ENCODE measurements around the gene PDLIM7.

The PDLIM7 gene

DNA sequence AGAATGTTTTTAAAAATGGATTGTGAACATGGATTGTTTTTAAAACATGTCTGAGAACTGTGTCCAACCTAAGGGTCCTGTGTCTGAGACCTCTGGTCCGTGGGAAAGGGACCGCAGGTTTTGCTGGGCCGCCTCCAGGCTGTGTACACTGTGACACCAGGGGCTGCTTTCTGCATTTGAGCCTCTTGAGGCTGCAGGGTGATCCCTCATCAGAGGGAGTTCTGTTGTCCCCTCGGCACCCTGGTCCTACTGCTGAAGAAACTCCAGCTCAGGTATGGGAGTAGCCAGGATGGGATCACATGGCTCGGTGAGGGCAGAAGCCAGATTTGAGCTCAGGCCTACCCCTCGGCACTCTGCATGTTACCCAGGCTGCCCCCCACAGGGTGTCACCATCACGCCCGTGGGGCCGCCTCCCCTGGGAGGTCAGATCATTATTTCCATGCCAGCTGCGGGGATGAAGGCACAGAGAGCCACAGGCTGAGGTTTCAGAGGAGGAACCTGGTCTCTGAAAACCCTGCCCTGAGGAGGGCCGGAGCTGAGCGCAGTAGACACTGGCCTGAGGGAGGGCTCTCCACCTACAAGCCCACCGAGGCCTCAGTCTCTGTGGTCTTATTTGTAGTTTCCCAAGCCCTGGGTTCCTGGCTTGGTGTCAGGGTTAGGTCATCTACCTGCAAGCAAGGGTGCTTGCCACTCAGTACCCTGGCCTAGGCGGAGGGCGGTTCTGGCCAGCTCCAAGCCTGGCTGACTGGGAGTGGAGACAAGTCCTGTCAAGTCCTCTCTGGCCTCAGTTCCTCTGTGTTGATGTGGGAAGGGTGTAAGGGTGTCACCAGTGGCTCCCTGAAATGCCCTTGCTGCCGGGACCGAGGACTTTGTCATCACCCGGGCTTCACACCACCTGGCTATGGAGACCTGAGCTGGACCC, 48.0 kb downstream of the PDLIM7 start:
- Histone ChIP-seq H3K4me2 (ENCODE audit: low read depth, low read length) (no peak overlapping the region), H3K27ac (ENCODE audit: low read length) (no peak overlapping the region), H3K36me3 (replicated peaks; ENCODE audit: insufficient read depth, low read length) (no peaks in the 10 kb centered on the region), H3K9me2 (replicated peaks; ENCODE audit: insufficient read depth, low read length) (no peaks in the 10 kb centered on the region), H3K27me3 (replicated peaks; ENCODE audit: insufficient read depth, low read length) (no peaks in the 10 kb centered on the region), H2AFZ (ENCODE audit: low read length) (no peak overlapping the region), H4K20me1 (ENCODE audit: insufficient read depth, low read length) (no peaks in the 10 kb centered on the region), H3K4me3 (ENCODE audit: low read length) (no peak overlapping the region), H3F3A (ENCODE audit: insufficient read depth, low read length) (peaks cover 21% of the 10 kb centered on the region), H3K79me2 (ENCODE audit: low read length) (no peaks in the 10 kb centered on the region; the same call in 1 of the 2 replicates), H3K9ac (ENCODE audit: low read length) (no peak overlapping the region), H3K4me1 (ENCODE audit: low read length) (peaks cover 21% of the 10 kb centered on the region), H3K9me3 (replicated peaks; ENCODE audit: insufficient read depth, low read length) (no peaks in the 10 kb centered on the region)
- no peak for DNase-seq
- TF ChIP-seq EZH2phosphoT487 (IDR thresholded peaks at IDR 0.05; ENCODE audit: low read length), result no peak
- no peak for TF ChIP-seq EZH2 (optimal IDR thresholded peaks at IDR 0.05; ENCODE audit: low read depth, low read length)
- TF ChIP-seq, protein P1, sequence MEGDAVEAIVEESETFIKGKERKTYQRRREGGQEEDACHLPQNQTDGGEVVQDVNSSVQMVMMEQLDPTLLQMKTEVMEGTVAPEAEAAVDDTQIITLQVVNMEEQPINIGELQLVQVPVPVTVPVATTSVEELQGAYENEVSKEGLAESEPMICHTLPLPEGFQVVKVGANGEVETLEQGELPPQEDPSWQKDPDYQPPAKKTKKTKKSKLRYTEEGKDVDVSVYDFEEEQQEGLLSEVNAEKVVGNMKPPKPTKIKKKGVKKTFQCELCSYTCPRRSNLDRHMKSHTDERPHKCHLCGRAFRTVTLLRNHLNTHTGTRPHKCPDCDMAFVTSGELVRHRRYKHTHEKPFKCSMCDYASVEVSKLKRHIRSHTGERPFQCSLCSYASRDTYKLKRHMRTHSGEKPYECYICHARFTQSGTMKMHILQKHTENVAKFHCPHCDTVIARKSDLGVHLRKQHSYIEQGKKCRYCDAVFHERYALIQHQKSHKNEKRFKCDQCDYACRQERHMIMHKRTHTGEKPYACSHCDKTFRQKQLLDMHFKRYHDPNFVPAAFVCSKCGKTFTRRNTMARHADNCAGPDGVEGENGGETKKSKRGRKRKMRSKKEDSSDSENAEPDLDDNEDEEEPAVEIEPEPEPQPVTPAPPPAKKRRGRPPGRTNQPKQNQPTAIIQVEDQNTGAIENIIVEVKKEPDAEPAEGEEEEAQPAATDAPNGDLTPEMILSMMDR (IDR thresholded peaks at IDR 0.05; ENCODE audit: low read length), result no peak

DNA sequence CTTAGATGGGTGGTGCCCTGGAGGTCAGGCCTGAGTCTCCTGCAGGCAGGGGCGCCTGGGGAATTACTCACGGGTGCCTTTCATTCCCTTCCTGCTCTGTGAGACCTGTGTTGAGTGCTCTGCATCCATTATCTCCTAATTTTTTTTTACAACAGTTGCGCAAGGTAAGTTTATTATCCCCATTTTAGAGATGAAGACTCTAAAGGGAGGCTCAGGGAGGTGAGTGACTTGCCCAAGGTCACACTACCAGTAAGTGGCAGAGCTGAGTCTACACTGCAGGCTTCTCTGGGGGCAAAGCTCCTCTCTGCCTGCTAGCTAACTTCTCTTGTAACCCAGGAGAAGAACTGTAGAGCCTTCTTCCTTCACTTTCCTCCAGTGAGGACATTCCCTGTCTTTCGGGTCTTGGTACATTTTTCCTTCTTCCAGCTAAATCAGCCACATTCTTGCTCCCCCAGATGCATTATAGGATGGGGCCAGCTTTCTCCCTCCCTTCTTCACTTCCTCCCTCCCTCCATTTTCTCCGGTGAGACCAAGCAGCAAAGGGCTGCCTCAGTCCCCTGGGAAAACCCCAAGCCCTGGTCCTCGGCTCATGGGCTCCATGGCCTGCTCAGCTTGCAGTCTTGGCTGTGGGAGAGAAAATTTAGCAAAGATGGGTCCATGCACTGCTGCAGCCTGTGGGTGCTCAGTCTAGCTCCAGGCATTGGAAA, 49.0 kb downstream of the PDLIM7 start:
- Histone ChIP-seq H3K9ac (ENCODE audit: low read length) (no peak overlapping the region), H3K4me1 (ENCODE audit: low read length) (peaks cover 24% of the 10 kb centered on the region), H3K4me2 (ENCODE audit: low read depth, low read length) (no peak overlapping the region), H3K27me3 (replicated peaks; ENCODE audit: insufficient read depth, low read length) (no peaks in the 10 kb centered on the region), H2AFZ (ENCODE audit: low read length) (no peak overlapping the region), H3K79me2 (ENCODE audit: low read length) (no peaks in the 10 kb centered on the region), H3F3A (ENCODE audit: insufficient read depth, low read length) (peaks cover 30% of the 10 kb centered on the region), H3K9me2 (replicated peaks; ENCODE audit: insufficient read depth, low read length) (no peaks in the 10 kb centered on the region), H3K9me3 (replicated peaks; ENCODE audit: insufficient read depth, low read length) (no peaks in the 10 kb centered on the region), H3K36me3 (replicated peaks; ENCODE audit: insufficient read depth, low read length) (no peaks in the 10 kb centered on the region), H4K20me1 (ENCODE audit: insufficient read depth, low read length) (no peaks in the 10 kb centered on the region), H3K4me3 (ENCODE audit: low read length) (no peak overlapping the region), H3K27ac (ENCODE audit: low read length) (no peak overlapping the region)
- DNase-seq, result no peak
- TF ChIP-seq EZH2phosphoT487 (IDR thresholded peaks at IDR 0.05; ENCODE audit: low read length) (no peak), EZH2 (optimal IDR thresholded peaks at IDR 0.05; ENCODE audit: low read depth, low read length) (no peak)
- TF ChIP-seq, protein P1 (IDR thresholded peaks at IDR 0.05; ENCODE audit: low read length), result no peak

DNA sequence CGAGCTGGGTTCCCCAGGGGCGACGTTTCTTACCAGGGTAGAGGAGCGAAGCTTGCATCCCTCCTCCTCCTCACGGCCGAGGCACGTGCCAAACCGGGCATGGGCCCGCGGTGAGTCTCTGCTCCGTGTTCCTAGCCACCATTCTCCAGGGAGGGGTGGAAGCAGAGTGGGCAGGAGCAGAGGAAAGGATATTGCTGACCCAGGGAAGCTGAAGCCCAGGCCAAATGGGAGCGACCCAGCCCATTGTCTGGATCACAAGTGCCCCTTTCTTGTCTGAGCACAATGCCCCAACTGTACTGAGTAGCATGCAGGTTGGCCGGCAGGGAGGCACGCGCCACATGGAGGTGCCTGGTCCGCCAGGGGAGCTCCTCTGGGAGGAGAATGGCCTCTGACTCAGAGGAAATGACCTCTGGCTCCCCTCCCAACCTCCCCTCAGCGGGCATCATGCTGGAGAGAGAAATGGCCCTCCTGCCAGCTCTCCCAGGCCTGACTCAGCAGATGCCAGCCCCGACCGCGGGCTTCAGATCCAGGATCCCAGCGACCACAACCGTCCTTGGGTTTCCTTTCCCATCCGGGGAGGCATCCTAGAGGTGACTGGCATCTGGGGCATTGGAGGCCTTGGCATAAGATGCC, 49.7 kb downstream of the PDLIM7 start:
- H3K4me1 ChIP-seq (ENCODE audit: low read length), result peaks cover 31% of the 10 kb centered on the region
- no peaks in the 10 kb centered on the region for H3K9me2 ChIP-seq (replicated peaks; ENCODE audit: insufficient read depth, low read length)
- no peaks in the 10 kb centered on the region for H3K27me3 ChIP-seq (replicated peaks; ENCODE audit: insufficient read depth, low read length)
- no peaks in the 10 kb centered on the region for H3K36me3 ChIP-seq (replicated peaks; ENCODE audit: insufficient read depth, low read length)
- TF ChIP-seq EZH2phosphoT487 (IDR thresholded peaks at IDR 0.05; ENCODE audit: low read length) (no peak), EZH2 (optimal IDR thresholded peaks at IDR 0.05; ENCODE audit: low read depth, low read length) (no peak)
- TF ChIP-seq, protein P1 (IDR thresholded peaks at IDR 0.05; ENCODE audit: low read length), result no peak
- H4K20me1 ChIP-seq (ENCODE audit: insufficient read depth, low read length), result no peaks in the 10 kb centered on the region
- H2AFZ ChIP-seq (ENCODE audit: low read length), result no peak overlapping the region
- no peaks in the 10 kb centered on the region for H3K79me2 ChIP-seq (ENCODE audit: low read length)
- no peak for DNase-seq
- no peak overlapping the region for H3K4me3 ChIP-seq (ENCODE audit: low read length)
- H3K9ac ChIP-seq (ENCODE audit: low read length), result peak overlapping the region; percentile 30; the same call in 1 of the 2 replicates
- no peak overlapping the region for H3K27ac ChIP-seq (ENCODE audit: low read length)
- H3K9me3 ChIP-seq (replicated peaks; ENCODE audit: insufficient read depth, low read length), result no peaks in the 10 kb centered on the region
- peaks cover 34% of the 10 kb centered on the region for H3F3A ChIP-seq (ENCODE audit: insufficient read depth, low read length)
- H3K4me2 ChIP-seq (ENCODE audit: low read depth, low read length), result 0 out of 2 replicates have a peak overlapping the region, but pooled peaks have one; percentile 25

Measured in MM.1S (cell line).